Cerebellar cortex (tissue), 1 donor: Measurements from ENCODE around the gene HTRA2.
"Not testable (repeated sequence)": the region's sequence is repeated elsewhere in the genome, so short reads cannot be mapped to it uniquely, and the experiment has no call there.

ENCODE experiments used
- DNase-seq: peaks from one replicate; pipeline ENCODE4 v3.0.0-alpha.2; 2015; ENCODE audit warnings: low spot score

HTRA2 gene

DNA sequence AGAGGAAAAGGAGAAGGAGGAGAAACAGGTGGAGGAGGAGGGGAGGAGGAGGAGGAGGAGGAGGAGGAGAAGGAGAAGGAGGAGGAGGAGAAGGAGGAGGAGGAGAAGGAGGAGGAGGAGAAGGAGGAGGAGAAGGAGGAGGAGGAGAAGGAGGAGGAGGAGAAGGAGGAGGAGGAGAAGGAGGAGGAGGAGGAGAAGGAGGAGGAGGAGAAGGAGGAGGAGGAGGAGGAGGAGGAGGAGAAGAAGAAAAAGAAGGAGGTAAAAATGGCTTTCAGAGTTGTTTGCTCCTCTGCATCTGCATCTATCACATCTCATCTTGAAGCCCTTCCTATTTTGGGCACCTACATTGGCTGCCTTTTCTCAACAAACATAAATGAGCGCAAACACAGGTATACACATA, 31.3 kb downstream of the HTRA2 start:
- not testable (repeated sequence) for DNase-seq

DNA sequence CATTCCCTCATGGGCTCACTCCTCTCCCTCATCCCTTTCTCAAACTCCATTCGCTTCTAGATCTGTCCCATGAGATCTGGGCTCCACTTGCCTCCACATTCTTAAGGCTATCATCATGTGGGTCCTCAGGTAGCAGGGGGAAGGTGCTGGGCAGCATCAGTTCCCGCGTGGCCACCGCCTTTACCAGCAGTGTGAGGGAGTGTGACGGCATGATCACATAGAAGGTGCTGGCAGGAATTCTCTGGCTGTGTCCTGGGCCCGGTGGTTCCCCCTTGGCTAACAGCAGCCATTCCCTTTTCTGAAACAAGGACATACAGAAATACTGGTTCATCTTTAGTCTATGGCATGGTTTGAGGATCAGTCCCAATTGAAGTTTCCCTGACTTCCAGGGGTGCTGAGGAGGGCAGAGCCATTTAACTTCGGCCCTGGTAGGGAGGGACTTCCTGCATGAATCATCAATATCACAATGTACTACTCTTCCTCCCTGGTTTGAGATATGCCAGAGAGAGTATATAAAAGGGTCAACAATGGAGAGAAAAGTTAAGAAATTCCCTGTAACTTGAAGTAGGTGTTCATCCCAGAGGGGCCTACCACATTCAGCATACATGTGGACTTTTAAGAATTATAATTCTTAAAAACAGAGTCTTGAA, 32.5 kb downstream of the HTRA2 start:
- DNase-seq, result no peak

DNA sequence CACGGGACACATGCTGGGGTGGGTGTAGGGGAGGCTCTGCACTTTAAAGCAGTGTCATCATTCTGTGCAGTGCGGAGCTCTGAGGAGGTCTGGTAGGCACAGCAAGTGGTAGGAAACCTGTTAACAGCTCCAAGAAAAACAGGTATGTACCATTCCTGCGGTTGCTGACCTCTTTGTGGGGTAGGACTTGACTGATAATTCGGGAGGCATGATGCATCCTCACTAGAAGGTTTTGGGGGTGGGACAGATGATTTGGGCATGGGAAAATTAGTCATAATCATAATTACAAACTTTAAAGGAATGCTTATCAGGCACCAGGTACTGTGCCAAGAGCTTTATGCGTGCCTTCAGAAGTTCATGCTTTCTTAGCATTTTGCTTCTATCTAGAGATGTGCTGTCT, 34.5 kb downstream of the HTRA2 start:
- no peak for DNase-seq

DNA sequence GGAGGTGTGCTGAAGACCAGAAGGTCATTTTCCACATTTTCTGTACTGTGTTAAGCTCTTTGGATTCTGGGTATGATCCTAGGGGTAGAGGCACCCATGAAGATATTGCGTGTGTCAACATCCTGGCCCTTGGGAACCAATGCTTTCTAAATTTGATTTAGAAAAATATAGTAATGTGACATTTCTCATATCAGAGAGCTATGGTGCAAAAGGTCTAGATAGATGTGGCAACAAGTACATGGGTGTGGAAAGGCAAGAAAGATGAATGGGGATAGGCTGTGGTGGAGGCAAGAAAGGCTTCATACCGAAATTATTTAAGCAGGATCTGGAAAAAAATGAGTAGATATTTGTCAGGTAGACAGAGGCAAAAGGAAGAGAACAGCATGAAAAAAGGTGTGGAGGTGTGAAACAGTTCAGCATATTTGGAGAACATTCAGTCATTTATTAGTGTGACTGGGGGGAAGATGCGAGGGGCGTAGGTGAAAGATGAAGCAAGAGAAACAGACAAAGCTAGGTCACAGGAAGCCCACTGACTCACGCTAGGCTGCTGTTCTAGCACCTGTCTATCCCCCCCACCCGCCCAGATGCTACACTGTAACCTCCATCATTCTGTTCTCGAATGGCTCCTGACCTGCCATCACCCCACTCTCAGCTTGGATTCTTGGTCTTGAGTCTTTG, 36.5 kb downstream of the HTRA2 start:
- DNase-seq, result no peak

DNA sequence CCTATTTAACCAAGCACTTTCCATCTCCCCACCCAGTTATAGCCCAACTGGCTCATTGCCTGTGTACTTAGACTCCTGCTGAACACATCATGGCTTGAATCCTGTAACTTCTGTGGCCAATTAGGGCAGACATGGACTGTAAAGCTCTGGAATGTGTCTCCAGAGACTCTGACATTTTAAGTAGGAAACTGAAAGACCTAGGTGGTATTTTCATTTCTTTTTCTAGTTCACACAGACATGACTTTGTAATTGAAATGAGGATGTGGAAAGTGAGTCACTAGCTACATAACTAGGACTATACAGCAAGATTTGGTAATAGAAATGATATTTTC, 37.0 kb downstream of the HTRA2 start:
- DNase-seq, result no peak

DNA sequence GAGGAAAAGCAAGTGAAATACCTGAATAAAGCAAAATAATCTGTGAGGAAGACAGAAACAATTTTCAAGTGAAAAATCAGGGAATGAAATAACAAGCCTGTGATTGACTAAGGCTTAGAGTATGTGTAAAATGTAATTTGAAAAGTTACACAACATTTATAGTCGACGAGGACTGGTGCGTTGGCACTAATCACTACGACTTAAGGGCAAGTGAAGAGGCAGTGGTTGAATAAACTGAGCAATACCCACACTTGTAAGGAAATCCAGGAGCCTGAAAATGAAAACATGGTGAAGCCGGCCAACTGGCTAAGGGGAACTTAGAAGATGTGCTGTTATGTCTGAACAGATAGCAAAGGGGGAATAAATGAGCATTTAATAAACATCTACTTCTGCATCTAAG, 38.1 kb downstream of the HTRA2 start:
- DNase-seq, result no peak

DNA sequence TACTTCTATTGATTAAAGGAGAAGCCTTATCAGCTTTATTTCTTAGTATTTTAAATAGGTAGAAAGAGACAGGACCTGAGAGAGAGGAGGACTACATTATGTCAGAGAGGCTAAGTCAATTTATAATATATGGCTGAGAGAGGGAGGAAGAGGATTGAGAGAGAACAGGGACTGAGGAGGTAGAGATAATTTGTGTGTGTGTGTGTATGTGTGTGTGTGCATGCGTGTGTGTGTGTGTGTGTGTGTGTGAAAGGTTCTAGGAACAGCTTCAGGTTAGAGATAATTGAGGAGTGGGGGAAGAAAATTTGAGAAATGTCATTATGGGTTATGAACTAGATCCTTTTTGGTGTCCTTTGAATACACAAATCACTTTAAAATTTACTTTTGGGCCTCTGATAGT, 40.0 kb downstream of the HTRA2 start:
- no peak for DNase-seq

DNA sequence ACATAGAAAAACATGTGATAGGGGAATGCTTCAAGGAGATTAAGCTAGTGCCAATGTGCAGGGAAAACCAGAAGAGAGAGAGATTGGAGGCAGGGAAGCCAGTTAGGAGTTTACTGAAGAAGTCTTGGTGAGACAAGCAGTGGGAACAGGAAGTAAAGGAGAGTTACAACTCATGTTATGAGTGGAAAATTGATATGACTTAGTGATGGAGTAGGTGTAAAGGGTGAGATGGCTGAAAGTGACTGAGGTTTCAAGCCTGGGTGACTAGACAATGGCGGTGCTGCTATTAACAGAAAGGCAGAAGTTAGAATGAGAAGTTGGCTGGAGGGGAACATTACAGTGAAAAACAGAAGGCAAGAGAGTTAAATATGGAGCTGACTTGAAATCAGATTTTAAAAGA, 41.3 kb downstream of the HTRA2 start:
- DNase-seq, result no peak

DNA sequence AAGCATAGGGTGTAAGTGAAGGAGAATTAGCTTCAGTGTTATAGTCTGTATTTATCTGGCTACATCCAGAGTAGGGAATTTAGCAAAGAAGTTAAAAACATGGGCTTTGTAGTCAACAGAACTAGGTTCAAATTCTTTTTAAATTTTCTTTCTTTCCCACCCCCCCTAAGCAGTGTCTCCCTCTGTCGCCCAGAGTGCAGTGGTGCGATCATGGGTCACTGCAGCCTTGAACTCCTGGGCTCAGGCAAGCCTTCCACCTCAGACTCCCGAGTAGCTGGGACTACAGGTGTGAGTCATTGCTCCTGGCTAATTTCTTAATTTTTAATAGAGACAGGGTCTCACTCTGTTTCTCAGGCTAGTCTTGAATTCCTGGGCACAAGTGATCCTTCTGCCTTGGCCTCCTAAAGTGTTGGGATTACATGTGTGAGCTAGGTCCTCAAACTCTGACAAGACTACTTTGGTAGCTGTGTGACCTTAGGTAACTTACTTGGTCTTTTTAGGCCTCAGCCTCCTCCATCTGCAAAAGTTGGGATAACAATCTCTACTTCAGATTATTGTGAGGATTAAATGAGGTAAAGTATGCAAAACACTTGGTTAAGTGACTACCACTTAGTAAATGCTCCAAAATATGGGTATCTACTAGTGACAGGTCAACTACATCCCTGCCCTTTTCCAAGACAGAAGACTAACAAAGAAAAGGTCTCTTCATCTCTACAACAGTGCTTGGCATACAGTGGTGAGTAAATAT, 42.6 kb downstream of the HTRA2 start:
- DNase-seq, result no peak

DNA sequence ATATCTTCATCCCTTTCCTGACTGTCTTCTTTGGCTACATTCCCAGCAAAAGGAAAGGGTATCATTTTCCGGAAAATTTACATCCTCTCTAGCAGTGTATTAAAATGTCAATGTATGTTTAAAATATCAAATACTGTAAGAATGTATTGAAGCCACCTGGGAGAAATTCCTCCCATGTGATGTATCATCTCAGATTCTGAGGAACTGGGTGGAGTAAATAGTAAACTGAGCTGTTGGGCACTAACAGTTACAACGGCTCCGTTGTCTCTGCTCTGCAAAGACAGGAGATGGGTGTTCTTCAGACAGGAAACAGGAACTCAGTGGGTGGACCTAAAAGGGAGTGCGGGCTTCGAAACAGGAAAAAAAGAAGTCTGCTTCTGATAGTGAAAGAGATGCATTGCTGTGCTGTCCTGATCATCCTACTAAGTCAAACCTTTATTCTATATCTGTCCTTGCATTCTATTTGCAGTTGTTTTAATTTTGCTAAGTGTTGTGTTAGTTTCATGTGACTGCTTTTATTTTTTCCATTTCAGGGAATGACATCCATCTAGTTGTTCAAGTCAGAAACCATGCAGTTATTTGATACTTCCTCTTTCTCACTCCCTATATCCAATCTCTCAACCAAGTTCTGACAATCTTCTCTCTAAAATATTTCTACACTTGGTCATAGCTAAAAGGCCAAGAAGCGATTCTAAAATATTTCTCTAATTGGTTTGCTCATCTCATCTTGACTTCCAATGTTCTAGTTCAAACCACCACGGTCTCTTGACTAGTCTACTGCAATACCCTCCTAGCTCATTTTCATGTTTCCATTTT, 44.2 kb downstream of the HTRA2 start:
- no peak for DNase-seq

DNA sequence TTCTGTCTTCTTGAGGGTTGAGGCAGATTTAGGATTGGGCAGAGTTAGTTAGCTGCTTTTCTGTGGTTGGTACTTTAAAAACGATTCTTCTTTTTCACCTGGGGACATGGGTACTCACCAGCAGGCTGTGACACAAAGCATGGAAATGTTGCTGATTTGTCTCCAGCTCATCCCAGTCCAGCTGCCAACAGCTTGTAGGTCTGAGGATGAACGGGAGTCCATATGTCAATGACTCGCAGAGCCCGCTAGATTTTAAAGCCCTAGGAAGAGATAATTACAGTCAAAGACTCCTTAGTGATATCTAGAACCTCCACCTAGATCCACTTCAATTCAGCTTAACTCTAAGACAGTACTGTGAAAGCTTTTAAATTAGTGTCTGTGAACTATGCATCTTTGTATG, 45.6 kb downstream of the HTRA2 start:
- no peak for DNase-seq

DNA sequence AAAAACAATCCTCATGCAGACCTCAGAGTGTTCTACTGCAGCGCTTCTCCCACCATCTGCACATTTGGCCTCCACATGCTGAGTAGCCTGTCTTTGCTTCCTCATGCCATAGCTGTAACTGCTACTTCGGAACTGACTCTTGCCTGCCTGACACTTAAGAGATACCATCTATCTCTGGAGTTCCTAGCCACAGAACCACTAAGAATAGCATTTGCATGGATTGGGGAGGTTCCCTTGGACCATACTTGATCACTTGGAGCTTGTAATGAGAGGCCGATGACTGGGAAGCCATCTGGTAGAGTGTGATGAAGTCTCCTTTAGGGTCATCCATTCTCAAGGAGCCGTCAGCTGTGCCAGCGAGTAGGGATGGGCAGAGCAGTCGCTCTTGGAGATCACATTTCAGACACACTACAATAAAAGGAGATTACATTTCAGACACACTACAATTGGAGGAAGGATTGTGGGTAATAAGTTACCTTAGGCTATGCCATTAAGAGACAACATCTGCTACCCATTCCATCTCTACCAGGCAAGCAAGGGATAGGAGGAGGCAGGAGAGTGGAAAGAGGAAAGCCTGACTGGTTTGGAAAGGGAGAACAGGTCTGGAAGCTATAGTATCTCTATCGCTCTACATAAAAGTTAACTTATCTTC, 46.6 kb downstream of the HTRA2 start:
- no peak for DNase-seq

DNA sequence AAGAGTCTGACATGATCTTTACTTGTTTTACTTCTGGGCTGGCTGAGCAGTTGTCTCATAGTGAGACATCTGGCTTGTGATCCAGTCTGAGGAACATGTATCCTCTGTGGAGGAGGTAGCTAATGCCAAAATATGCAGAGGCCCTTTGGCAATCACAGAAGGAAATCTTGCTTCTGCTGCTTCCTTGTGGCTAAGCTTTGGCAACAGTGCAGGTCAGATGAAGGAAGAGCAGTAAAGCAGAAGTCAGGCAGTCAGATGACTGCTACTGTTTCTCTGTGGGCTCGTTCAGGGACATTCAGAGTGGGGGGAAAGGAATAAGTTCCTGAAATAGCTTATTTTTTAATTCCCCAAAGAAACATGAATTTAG, 47.1 kb downstream of the HTRA2 start:
- DNase-seq, result no peak

DNA sequence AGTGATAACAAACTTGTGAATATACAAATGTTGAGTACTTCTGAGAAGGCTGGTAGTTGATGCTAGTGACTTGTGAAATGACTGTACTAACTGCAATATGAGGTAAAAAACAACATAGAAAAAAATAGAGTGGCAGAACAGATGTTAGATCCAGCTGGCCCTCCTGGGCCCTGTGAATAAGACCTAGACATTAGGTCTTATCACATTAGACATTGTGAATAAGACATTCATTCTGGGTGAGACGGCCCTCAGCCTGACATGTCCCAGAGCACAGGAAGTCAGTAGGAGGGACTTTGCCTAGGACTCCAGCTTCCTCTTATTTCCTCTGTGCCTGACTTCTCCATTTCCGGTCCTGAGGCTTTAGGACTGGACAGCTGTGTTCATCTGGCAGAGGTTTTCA, 47.7 kb downstream of the HTRA2 start:
- DNase-seq, result no peak

DNA sequence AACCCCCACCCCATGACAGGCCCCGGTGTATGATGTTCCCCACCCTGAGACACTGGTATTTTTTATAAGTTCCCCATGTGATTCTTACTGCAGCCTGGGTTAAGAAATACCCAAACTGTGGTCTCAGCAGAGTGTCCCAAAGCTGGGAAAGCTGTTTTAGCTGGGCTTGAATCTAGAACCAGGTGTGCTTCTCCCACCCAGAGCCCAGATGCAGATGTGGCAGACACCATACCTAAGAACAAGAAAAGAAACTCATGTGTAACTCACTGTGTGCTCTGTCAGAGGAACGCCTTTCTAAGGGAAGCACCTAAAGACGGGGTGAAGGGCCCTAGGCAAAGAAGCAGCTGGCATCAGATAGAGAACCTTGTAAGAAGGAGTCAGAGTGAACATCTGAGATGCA, 48.7 kb downstream of the HTRA2 start:
- no peak for DNase-seq

DNA sequence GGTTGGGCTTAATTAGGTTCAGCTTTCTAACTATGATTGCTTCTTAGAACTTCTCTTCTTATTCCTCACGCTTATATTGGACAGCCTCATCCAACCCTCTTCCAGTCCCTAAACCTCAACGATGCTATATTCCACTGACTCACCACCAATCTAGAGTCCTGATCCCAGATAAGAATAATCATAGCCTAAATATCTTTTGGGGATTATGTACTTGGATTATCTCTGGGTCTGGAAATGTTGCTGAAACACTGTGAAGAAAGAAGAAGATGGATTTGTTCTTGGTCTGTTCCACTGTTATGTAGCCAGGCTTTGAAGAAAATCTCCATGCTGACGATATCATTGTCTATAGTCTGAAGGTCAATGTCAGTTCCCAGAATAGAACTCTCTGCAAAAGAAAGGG, 51.7 kb downstream of the HTRA2 start:
- DNase-seq, result no peak

DNA sequence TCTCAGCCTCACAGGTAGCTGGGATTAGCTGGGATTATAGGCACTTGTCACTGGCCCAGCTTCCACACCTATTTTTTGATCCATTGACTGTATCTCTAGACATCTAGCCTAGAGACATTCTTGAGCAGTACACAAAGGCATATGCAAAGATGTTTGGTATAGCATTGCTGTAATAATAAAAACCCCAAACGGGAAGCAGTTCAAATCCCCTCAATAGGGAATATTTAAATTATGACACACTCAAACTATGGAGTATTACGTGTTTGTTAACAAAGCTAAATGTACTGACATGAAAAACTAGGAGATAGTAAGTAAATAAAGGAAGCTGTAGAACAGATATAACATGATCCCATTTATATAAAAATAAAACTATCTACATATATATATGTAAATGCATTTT, 52.5 kb downstream of the HTRA2 start:
- no peak for DNase-seq
